Measurements from ENCODE around the gene ABHD2.

The ABHD2 gene

DNA sequence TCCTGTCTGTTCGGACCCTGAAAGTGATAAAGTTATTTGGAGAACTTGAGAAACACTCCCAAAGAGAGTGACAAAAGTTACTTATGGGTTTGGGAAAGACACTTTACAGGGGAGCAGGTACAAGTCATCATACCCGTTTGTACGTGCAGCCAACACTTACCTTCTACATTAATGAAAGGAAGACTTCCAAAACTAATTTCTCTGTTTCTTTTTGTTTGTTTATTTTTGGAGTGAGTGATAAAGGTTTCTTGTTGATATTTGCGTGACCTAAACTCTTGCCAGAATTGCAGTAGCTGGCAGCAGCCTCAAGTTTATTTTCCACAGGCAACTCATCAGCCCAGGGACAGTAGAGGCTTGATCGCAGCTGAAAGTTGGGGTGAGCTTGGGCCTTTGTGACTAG is 8.4 kb downstream of the ABHD2 start:
- TF ChIP-seq EZH2phosphoT487 (IDR thresholded peaks at IDR 0.05; ENCODE audit: low read depth) (no peak), CTCF (IDR thresholded peaks at IDR 0.05; ENCODE audit: low read depth, low read length) (no peak)
- no peak overlapping the region for H3K4me3 ChIP-seq (ENCODE audit: low read length)
- H2AFZ ChIP-seq (ENCODE audit: low read depth, low read length) = no peak overlapping the region
- H3K4me1 ChIP-seq (ENCODE audit: low read length) = peaks cover 6% of the 10 kb centered on the region
- no peak overlapping the region for H3K27ac ChIP-seq (ENCODE audit: low read length)
- no peaks in the 10 kb centered on the region for H4K20me1 ChIP-seq (ENCODE audit: insufficient read depth, low read length)
- peaks cover 4% of the 10 kb centered on the region for H3K36me3 ChIP-seq (replicated peaks; ENCODE audit: low read depth, low read length)
- H3K27me3 ChIP-seq (ENCODE audit: low read depth, low read length) = no peaks in the 10 kb centered on the region
- H3K79me2 ChIP-seq (ENCODE audit: low read length) = peaks cover 20% of the 10 kb centered on the region
- no peak overlapping the region for H3K9ac ChIP-seq (ENCODE audit: low read length)
- H3K9me3 ChIP-seq (ENCODE audit: insufficient read depth, low read length) = no peaks in the 10 kb centered on the region
- H3K4me2 ChIP-seq (ENCODE audit: low read length) = no peak overlapping the region

- Histone ChIP-seq H3K4me1 (ENCODE audit: low read length) (no peaks in the 10 kb centered on the region), H4K20me1 (ENCODE audit: insufficient read depth, low read length) (no peaks in the 10 kb centered on the region), H3K4me2 (ENCODE audit: low read length) (no peak overlapping the region), H3K4me3 (ENCODE audit: low read length) (no peak overlapping the region), H3K79me2 (ENCODE audit: low read length) (peaks cover 15% of the 10 kb centered on the region; the same call in 1 of the 2 replicates), H3K27me3 (ENCODE audit: low read depth, low read length) (no peaks in the 10 kb centered on the region), H3K9me3 (ENCODE audit: insufficient read depth, low read length) (no peaks in the 10 kb centered on the region), H3K36me3 (replicated peaks; ENCODE audit: low read depth, low read length) (peaks cover 4% of the 10 kb centered on the region), H3K9ac (ENCODE audit: low read length) (no peak overlapping the region), H2AFZ (ENCODE audit: low read depth, low read length) (no peak overlapping the region), H3K27ac (ENCODE audit: low read length) (no peak overlapping the region)
- no peak for TF ChIP-seq EZH2phosphoT487 (IDR thresholded peaks at IDR 0.05; ENCODE audit: low read depth)
- TF ChIP-seq CTCF (IDR thresholded peaks at IDR 0.05; ENCODE audit: low read depth, low read length) = no peak
Measured at GRCh38 chr15:89097313-89097712, 9.1 kb downstream of the ABHD2 start.

DNA sequence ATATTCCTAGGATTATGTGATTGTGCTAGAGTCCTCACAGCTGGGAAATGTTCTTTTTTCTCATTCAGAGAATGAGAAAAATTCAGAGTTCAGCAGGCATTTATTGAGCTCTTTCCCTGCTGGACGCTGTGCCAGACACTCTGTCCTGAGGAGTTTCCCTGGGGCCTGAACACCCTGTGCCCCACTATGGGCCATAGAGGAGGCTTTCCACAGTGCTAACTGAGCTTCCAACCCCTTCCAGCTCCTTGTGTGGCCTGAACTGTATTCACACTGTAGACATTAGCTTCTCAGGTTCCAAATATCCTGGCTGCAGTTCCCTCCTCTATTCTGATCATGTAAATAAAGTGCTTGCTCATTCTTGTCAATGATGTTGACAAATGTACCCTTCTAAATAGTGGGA is 10.0 kb downstream of the ABHD2 start:
- TF ChIP-seq EZH2phosphoT487 (IDR thresholded peaks at IDR 0.05; ENCODE audit: low read depth) (no peak), CTCF (IDR thresholded peaks at IDR 0.05; ENCODE audit: low read depth, low read length) (no peak)
- H3K79me2 ChIP-seq (ENCODE audit: low read length) = peaks cover 8% of the 10 kb centered on the region; the same call in 1 of the 2 replicates
- H3K27me3 ChIP-seq (ENCODE audit: low read depth, low read length) = no peaks in the 10 kb centered on the region
- no peaks in the 10 kb centered on the region for H3K4me1 ChIP-seq (ENCODE audit: low read length)
- H3K27ac ChIP-seq (ENCODE audit: low read length) = no peak overlapping the region
- no peaks in the 10 kb centered on the region for H4K20me1 ChIP-seq (ENCODE audit: insufficient read depth, low read length)
- no peak overlapping the region for H3K9ac ChIP-seq (ENCODE audit: low read length)
- H2AFZ ChIP-seq (ENCODE audit: low read depth, low read length) = no peak overlapping the region
- no peak overlapping the region for H3K4me2 ChIP-seq (ENCODE audit: low read length)
- H3K9me3 ChIP-seq (ENCODE audit: insufficient read depth, low read length) = no peaks in the 10 kb centered on the region
- no peak overlapping the region for H3K4me3 ChIP-seq (ENCODE audit: low read length)
- H3K36me3 ChIP-seq (replicated peaks; ENCODE audit: low read depth, low read length) = peaks cover 4% of the 10 kb centered on the region

GRCh38 chr15:89099968-89100367 is 11.7 kb downstream of the ABHD2 start:
- no peak overlapping the region for H3K9ac ChIP-seq (ENCODE audit: low read length)
- H3K27ac ChIP-seq (ENCODE audit: low read length) = no peak overlapping the region
- 0 out of 2 replicates have a peak, but pooled peaks cover 2% of the 10 kb centered on the region for H3K79me2 ChIP-seq (ENCODE audit: low read length)
- no peaks in the 10 kb centered on the region for H4K20me1 ChIP-seq (ENCODE audit: insufficient read depth, low read length)
- H3K4me2 ChIP-seq (ENCODE audit: low read length) = no peak overlapping the region
- H3K4me1 ChIP-seq (ENCODE audit: low read length) = no peaks in the 10 kb centered on the region
- TF ChIP-seq CTCF (IDR thresholded peaks at IDR 0.05; ENCODE audit: low read depth, low read length) = no peak
- no peak for TF ChIP-seq EZH2phosphoT487 (IDR thresholded peaks at IDR 0.05; ENCODE audit: low read depth)
- no peaks in the 10 kb centered on the region for H3K27me3 ChIP-seq (ENCODE audit: low read depth, low read length)
- no peak overlapping the region for H2AFZ ChIP-seq (ENCODE audit: low read depth, low read length)
- H3K4me3 ChIP-seq (ENCODE audit: low read length) = no peak overlapping the region
- H3K36me3 ChIP-seq (replicated peaks; ENCODE audit: low read depth, low read length) = peaks cover 12% of the 10 kb centered on the region
- no peaks in the 10 kb centered on the region for H3K9me3 ChIP-seq (ENCODE audit: insufficient read depth, low read length)

Measured in OCI-LY3 (cell line).